Mesothelial cell of epicardium (in vitro differentiated cells): ENCODE results near the gene MBL2. TPM values are rescaled to one million over a fixed set of nuclear protein-coding genes. Genes with fewer than 3 reads are reported as not detected.

Experiments
- DNase-seq, 2 experiments: peaks; one replicate each; pipeline ENCODE4 v3.0.0; 2021; ENCODE audit warnings: low spot score in 2 of 2; ENCODE audit not compliant: unreplicated experiment in 2 of 2
- H3K27ac Mint-ChIP-seq: 2 replicates; pipeline ENCODE4 v1.8.0; 2021; ENCODE audit warnings: mixed read lengths
- H3K27me3 Mint-ChIP-seq: 2 replicates; pipeline ENCODE4 v1.8.0; 2021; ENCODE audit warnings: low read depth, mixed read lengths
- H3K36me3 Mint-ChIP-seq: 2 replicates; pipeline ENCODE4 v1.8.0; 2021; ENCODE audit warnings: mixed read lengths
- H3K4me1 Mint-ChIP-seq: 2 replicates; pipeline ENCODE4 v1.8.0; 2021; ENCODE audit warnings: mixed read lengths
- H3K4me3 Mint-ChIP-seq: 2 replicates; pipeline ENCODE4 v1.8.0; 2021; ENCODE audit warnings: mild to moderate bottlenecking, moderate library complexity, mixed read lengths
- H3K9me3 Mint-ChIP-seq: 2 replicates; pipeline ENCODE4 v1.8.0; 2021; ENCODE audit warnings: mixed read lengths
- total RNA-seq: library from RNA; stranded (reverse); gene quantifications from 3 replicates; pipeline ENCODE4 v1.2.1, GENCODE V29; 2021
- TF ChIP-seq, protein P1 (sequence below): fragments of 200-600 bp; sonication (generic); IDR thresholded peaks from one replicate; pipeline ENCODE4 v1.5.0; 2021; ENCODE audit warnings: antibody characterized with exemption; ENCODE audit not compliant: unreplicated experiment

The MBL2 gene
- total RNA-seq, 1 donor from 2014 or later, result not detected

DNA sequence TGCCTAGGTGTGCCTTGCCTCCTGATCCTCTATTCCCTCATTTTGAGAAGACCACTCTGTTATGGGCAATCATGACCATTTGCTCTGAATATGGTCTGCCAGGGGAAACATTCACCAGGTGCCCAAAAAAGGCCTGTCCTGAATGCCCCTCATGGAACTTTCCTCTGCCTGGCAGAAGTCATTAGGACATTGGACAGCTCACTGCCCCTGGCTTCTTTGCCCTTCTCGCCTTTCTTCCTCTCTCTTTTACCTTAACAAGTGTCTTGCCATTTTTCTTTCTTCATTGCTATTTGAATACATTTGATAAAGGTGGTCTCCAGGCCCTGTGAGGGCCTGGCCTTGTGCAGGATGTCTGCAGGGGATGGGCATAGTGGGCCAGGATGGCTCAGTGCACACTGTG is 20.3 kb downstream of the MBL2 start:
- Mint-ChIP-seq H3K4me1 (no peaks in the 10 kb centered on the region), H3K9me3 (peaks cover 10% of the 10 kb centered on the region), H3K36me3 (no peaks in the 10 kb centered on the region), H3K4me3 (no peak overlapping the region), H3K27ac (no peak overlapping the region), H3K27me3 (peaks cover 10% of the 10 kb centered on the region)
- DNase-seq, result no peak
- TF ChIP-seq, protein P1, sequence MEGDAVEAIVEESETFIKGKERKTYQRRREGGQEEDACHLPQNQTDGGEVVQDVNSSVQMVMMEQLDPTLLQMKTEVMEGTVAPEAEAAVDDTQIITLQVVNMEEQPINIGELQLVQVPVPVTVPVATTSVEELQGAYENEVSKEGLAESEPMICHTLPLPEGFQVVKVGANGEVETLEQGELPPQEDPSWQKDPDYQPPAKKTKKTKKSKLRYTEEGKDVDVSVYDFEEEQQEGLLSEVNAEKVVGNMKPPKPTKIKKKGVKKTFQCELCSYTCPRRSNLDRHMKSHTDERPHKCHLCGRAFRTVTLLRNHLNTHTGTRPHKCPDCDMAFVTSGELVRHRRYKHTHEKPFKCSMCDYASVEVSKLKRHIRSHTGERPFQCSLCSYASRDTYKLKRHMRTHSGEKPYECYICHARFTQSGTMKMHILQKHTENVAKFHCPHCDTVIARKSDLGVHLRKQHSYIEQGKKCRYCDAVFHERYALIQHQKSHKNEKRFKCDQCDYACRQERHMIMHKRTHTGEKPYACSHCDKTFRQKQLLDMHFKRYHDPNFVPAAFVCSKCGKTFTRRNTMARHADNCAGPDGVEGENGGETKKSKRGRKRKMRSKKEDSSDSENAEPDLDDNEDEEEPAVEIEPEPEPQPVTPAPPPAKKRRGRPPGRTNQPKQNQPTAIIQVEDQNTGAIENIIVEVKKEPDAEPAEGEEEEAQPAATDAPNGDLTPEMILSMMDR, result no peak

DNA sequence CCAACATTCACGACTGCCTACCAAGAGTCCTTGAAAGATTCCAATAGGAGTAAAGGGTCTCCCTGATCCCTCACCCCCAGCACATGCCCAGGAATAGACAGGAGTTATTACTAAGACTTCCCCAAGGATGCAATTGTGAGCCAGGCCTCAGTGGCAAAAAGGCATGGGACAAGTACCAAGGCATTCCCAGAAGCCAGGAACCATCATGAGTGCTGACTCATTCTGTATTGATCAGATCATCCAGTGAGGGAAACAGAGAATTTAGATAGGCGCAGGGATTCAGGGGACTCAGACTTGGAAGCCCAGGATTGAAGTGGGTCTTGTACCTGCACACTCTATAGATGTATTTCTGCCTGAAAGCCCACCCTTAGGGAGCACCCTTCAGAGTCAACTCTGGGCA is 21.2 kb downstream of the MBL2 start:
- TF ChIP-seq, protein P1, result no peak
- peaks cover 10% of the 10 kb centered on the region for H3K9me3 Mint-ChIP-seq
- H3K27me3 Mint-ChIP-seq, result peaks cover 10% of the 10 kb centered on the region
- H3K4me1 Mint-ChIP-seq, result no peaks in the 10 kb centered on the region
- no peak for DNase-seq
- no peak overlapping the region for H3K4me3 Mint-ChIP-seq
- H3K27ac Mint-ChIP-seq, result no peak overlapping the region
- no peaks in the 10 kb centered on the region for H3K36me3 Mint-ChIP-seq

GRCh38 chr10:52750629-52751028 is 22.0 kb downstream of the MBL2 start:
- peaks cover 10% of the 10 kb centered on the region for H3K9me3 Mint-ChIP-seq
- no peaks in the 10 kb centered on the region for H3K36me3 Mint-ChIP-seq
- no peak overlapping the region for H3K27ac Mint-ChIP-seq
- TF ChIP-seq, protein P1, result no peak
- no peak for DNase-seq
- H3K27me3 Mint-ChIP-seq, result peaks cover 10% of the 10 kb centered on the region
- H3K4me3 Mint-ChIP-seq, result no peak overlapping the region
- H3K4me1 Mint-ChIP-seq, result no peaks in the 10 kb centered on the region

GRCh38 chr10:52747694-52748093 is 24.9 kb downstream of the MBL2 start:
- Mint-ChIP-seq H3K4me1 (no peaks in the 10 kb centered on the region), H3K27ac (no peak overlapping the region), H3K9me3 (peaks cover 10% of the 10 kb centered on the region), H3K27me3 (peaks cover 10% of the 10 kb centered on the region), H3K4me3 (no peak overlapping the region), H3K36me3 (no peaks in the 10 kb centered on the region)
- TF ChIP-seq, protein P1, result no peak
- no peak for DNase-seq

GRCh38 chr10:52746169-52746568 is 26.4 kb downstream of the MBL2 start:
- peaks cover 10% of the 10 kb centered on the region for H3K9me3 Mint-ChIP-seq
- H3K27me3 Mint-ChIP-seq, result peaks cover 5% of the 10 kb centered on the region
- H3K4me1 Mint-ChIP-seq, result peaks cover 4% of the 10 kb centered on the region
- DNase-seq, result no peak
- no peak overlapping the region for H3K4me3 Mint-ChIP-seq
- H3K27ac Mint-ChIP-seq, result no peak overlapping the region
- TF ChIP-seq, protein P1, result no peak
- H3K36me3 Mint-ChIP-seq, result no peaks in the 10 kb centered on the region

- no peak for DNase-seq
- no peak overlapping the region for H3K27ac Mint-ChIP-seq
- H3K4me1 Mint-ChIP-seq, result peaks cover 4% of the 10 kb centered on the region
- peaks cover 6% of the 10 kb centered on the region for H3K9me3 Mint-ChIP-seq
- H3K36me3 Mint-ChIP-seq, result no peaks in the 10 kb centered on the region
- no peak overlapping the region for H3K4me3 Mint-ChIP-seq
- H3K27me3 Mint-ChIP-seq, result no peaks in the 10 kb centered on the region
- TF ChIP-seq, protein P1, result no peak
Measured at GRCh38 chr10:52744057-52744805, 28.4 kb downstream of the MBL2 start.
